ENCODE measurements around the gene PORCN.

Gene PORCN

GRCh38 chrX:48508400-48509244, at the start of gene PORCN:
Gene PORCN, plus strand, starts transcription at chrX:48508992. Its CDS starts 829 bp downstream, at chrX:48509821.
- peak; percentile 52 to 53 for DNase-seq (ENCODE audit: low read depth in 2 of 2)

- no peak for DNase-seq (ENCODE audit: low read depth in 2 of 2)
Observed at GRCh38 chrX:48459483-48459882, 49.3 kb upstream of the PORCN start.

GRCh38 chrX:48460031-48460430, 48.8 kb upstream of the PORCN start:
- DNase-seq (ENCODE audit: low read depth in 2 of 2), result no peak

- no peak for DNase-seq (ENCODE audit: low read depth in 2 of 2)
Observed at GRCh38 chrX:48460606-48461005, 48.2 kb upstream of the PORCN start.

GRCh38 chrX:48461830-48462229, 47.0 kb upstream of the PORCN start:
- DNase-seq (ENCODE audit: low read depth in 2 of 2), result no peak

- DNase-seq (ENCODE audit: low read depth in 2 of 2), result no peak
Observed at GRCh38 chrX:48465336-48465933, 43.4 kb upstream of the PORCN start.

GRCh38 chrX:48466696-48467095, 42.1 kb upstream of the PORCN start:
- no peak for DNase-seq (ENCODE audit: low read depth in 2 of 2)

GRCh38 chrX:48467281-48467761, 41.5 kb upstream of the PORCN start:
- no peak for DNase-seq (ENCODE audit: low read depth in 2 of 2)

GRCh38 chrX:48468247-48468671, 40.5 kb upstream of the PORCN start:
- no peak for DNase-seq (ENCODE audit: low read depth in 2 of 2)

- no peak for DNase-seq (ENCODE audit: low read depth in 2 of 2)
Observed at GRCh38 chrX:48468693-48469691, 39.8 kb upstream of the PORCN start.

GRCh38 chrX:48470110-48470832, 38.5 kb upstream of the PORCN start, which contains the start of gene SLC38A5:
Gene SLC38A5, minus strand, starts transcription at chrX:48470260. Its CDS starts 2,336 bp downstream, at chrX:48467924.
- no peak for DNase-seq (ENCODE audit: low read depth in 2 of 2)

GRCh38 chrX:48470833-48471118, 38.0 kb upstream of the PORCN start:
- DNase-seq (ENCODE audit: low read depth in 2 of 2), result no peak

GRCh38 chrX:48471504-48471903, 37.3 kb upstream of the PORCN start:
- no peak for DNase-seq (ENCODE audit: low read depth in 2 of 2)

GRCh38 chrX:48472225-48472624, 36.6 kb upstream of the PORCN start:
- no peak for DNase-seq (ENCODE audit: low read depth in 2 of 2)

- no peak for DNase-seq (ENCODE audit: low read depth in 2 of 2)
Observed at GRCh38 chrX:48472851-48473703, 35.7 kb upstream of the PORCN start.

GRCh38 chrX:48473704-48473990, 35.1 kb upstream of the PORCN start:
- no peak for DNase-seq (ENCODE audit: low read depth in 2 of 2)

GRCh38 chrX:48474127-48474526, 34.7 kb upstream of the PORCN start:
- DNase-seq (ENCODE audit: low read depth in 2 of 2), result no peak

- no peak for DNase-seq (ENCODE audit: low read depth in 2 of 2)
Observed at GRCh38 chrX:48474581-48474980, 34.2 kb upstream of the PORCN start.

GRCh38 chrX:48475296-48475695, 33.5 kb upstream of the PORCN start:
- DNase-seq (ENCODE audit: low read depth in 2 of 2), result no peak

GRCh38 chrX:48475774-48476577, 32.8 kb upstream of the PORCN start, which contains the start of gene FTSJ1:
Gene FTSJ1, plus strand, starts transcription at chrX:48476199. Its CDS starts 1,849 bp downstream, at chrX:48478048.
- DNase-seq (ENCODE audit: low read depth in 2 of 2), result peak; percentile 66 to 70

All from stimulated activated CD8-positive, alpha-beta memory T cell treated with anti-CD3 and anti-CD28 coated beads, Interleukin-7, amount 100 ng/mL, for 1 hour (primary cell).